NCI-H2171 (cell line): ENCODE measurements around the gene PAFAH2.
A peak's percentile ranks its signal among the peaks of the same experiment; 100 is the strongest.

ENCODE experiments used
- DNase-seq: peaks from one replicate; lab custom pipeline; 2025; lab: John Stamatoyannopoulos, UW

Gene PAFAH2

DNA sequence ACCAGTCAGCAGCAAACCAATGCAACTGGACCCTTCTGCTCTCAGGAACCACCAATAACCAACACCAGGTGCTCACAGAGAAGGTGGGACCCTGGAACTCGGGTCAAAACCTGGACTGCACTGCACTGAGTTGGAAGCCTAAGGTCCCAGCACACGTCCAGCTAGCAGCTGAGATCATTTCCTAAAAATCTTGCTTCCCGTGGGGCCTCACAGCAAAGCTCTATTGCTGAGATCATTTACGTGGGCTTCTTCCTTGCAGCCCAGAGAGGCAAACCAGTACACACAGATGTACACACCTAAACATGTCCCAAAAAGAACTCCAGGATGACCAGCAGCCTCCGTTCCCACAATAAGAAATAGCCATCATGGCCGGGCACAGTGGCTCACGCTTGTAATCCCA, 68.8 kb downstream of the PAFAH2 start:
- no peak for DNase-seq

- peak; percentile 32 for DNase-seq
Observed at GRCh38 chr1:25927521-25928265, 70.2 kb downstream of the PAFAH2 start.

DNA sequence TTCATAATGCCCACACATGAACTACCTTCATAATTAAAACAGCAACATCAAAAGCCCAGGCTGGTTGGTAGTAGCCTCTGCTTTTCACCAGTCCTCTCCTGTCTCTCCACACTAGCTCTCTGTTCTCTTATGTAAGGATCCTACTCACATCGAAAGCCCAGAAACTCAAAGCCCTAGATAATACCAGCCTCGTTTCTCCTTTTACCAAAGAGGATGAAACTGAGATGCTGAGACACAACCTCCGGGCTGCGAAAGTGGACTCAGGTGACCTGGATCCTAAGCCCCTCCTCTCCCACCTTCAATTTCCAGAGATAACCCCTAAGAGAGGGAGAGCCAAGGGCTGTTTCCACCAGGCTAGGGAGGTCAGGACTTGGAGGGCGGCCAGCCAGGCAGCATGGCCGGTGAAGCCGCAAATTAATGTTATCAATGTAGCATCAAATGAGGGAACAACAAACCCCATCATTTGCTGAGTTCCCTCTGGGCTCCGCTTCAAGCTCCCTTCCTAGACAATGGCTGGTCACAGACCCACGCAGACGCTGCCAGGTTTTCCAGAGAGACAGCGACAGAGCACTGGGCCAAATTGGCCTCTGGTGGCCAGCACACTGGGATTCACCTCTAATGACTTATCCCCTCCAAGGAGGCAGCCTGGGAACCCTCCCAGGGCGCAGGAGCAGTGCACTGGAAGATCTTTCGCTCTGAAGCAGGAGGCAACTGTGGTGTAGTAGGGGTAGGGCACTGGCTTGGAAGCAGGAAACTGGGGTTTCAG, 70.9 kb downstream of the PAFAH2 start:
- no peak for DNase-seq

- no peak for DNase-seq
Observed at GRCh38 chr1:25924454-25924853, 73.4 kb downstream of the PAFAH2 start.

- no peak for DNase-seq
Observed at GRCh38 chr1:25922971-25923552, 74.8 kb downstream of the PAFAH2 start.

GRCh38 chr1:25922056-25922970, 75.5 kb downstream of the PAFAH2 start:
- no peak for DNase-seq

GRCh38 chr1:25918615-25919014, 79.2 kb downstream of the PAFAH2 start:
- no peak for DNase-seq

DNA sequence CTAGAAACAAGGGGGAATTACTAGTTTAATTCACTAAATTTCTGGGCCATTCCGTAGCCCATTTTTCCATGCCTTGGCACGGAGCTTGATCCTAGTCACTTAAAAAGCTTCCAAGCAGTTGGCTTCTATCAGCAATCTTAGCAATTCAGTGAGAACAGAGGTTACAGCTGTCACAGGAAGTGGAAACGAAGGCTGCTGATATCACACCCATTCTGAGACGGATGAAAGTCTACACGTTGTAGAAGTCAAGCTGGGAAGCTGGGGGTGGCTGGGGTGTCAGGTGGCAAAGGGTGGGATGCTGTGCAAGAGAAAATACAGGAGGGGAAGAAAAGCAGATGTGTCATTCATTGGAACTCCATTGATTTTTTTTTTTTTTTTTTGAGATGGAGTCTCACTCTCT, 79.9 kb downstream of the PAFAH2 start:
- DNase-seq: peak; percentile 54

- no peak for DNase-seq
Observed at GRCh38 chr1:25916460-25916859, 81.4 kb downstream of the PAFAH2 start.

DNA sequence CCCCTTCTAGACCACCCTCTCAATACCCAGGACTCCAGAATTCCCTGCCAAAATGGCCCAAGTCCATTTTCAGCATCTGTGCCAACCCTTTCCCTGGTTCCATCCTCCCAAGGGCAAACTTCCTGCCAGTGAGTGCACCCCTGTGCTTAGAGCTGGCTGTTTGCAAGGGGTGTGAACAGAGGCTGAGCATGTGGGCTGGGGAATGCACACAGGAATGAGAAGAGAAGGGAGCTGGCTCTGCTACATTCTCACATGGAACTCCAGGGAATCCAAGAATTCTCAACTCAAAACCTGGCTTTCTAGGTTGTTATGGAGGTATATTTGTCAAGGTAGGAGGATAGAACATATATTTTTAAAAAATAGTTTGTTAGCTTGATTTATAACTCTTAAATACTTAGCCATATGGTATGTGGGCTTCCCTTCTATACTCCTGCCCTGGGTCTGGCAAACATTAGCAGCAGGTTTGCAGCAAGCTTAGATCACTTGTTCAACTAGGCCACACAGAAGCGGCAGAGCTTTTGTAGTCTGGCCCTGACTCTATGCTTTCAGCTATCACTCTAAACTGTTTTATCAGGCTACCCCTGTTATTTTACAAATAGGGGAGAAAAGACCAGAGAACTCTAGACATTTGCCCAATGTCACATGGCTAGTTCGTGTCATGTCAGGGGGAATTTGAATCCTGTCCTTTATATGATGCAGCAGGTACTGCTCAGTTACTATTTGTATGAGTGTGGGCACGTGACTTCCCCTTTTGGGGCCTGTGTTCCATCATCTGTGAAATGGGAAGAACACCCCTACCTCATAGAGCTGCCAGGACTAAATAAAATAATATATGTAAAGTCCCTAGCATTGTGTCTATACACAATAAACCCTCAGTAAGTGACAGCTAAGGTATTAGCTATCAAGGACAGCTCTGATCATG, 83.5 kb downstream of the PAFAH2 start:
- DNase-seq: no peak

GRCh38 chr1:25913206-25913605, 84.7 kb downstream of the PAFAH2 start:
- no peak for DNase-seq

DNA sequence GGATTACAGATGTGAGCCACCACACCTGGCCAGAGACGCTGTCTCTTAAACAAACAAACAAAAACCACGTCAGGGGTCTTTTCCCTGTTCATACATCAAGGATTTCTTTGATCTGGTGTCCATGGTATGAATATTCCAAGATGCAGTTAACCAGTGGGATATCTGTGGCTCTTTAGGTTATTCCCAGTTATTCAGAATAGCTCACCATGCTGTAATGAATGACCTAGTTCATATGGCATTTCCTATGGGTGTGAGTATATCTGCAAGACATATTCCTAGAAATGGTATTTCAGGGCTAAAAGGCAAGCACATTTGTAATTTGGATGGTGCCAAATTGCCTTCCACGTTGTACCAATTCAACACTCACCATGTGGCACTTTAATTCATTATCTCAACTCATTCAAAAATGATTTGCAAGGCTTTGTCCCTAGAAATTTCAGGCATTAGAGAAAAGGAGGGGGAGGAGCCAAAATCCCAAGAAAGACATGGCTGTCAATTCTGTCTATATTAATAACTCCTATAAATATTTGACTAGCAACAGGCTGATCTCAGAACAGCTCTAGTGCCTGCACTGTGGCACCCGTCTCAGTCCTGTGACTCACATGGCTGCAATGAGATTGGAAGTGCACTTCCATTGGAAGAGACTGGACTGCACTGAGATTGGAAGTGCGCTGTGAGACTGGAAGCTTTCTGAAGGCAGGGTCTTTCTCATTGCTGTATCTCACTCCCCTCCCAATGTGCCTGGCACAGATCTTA, 85.6 kb downstream of the PAFAH2 start:
- no peak for DNase-seq

GRCh38 chr1:25911162-25911561, 86.7 kb downstream of the PAFAH2 start:
- no peak for DNase-seq
